Measurements from ENCODE around the gene FYCO1.

DNA sequence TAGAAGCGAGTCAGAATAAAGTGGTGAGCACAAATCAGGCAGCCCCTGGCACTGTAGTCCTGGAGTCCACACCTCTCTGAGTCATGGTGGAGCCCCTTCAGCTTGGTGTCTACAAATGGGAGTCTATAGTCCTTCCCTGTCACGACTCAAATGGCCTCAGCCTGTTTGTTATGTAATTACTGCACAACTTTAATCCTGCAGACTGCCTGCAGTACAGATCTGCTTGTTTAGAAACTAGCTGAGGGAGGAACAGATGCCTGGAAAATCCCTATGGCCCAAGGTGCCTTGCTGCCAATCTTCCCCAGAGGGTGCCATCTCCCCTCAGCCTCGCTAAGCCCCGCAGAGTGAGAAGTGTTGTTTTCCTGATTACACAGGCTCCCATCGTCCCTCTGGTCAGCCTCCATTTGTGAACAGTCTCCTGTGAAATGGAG is 56.3 kb downstream of the FYCO1 start:
- TF ChIP-seq, protein P1, sequence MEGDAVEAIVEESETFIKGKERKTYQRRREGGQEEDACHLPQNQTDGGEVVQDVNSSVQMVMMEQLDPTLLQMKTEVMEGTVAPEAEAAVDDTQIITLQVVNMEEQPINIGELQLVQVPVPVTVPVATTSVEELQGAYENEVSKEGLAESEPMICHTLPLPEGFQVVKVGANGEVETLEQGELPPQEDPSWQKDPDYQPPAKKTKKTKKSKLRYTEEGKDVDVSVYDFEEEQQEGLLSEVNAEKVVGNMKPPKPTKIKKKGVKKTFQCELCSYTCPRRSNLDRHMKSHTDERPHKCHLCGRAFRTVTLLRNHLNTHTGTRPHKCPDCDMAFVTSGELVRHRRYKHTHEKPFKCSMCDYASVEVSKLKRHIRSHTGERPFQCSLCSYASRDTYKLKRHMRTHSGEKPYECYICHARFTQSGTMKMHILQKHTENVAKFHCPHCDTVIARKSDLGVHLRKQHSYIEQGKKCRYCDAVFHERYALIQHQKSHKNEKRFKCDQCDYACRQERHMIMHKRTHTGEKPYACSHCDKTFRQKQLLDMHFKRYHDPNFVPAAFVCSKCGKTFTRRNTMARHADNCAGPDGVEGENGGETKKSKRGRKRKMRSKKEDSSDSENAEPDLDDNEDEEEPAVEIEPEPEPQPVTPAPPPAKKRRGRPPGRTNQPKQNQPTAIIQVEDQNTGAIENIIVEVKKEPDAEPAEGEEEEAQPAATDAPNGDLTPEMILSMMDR (conservative IDR thresholded peaks at IDR 0.05 in 1 of 2, IDR thresholded peaks at IDR 0.05 in 1 of 2; ENCODE audit: low read depth in 1 of 2, low read length in 2 of 2): no peak
- TF ChIP-seq EZH2 (IDR thresholded peaks at IDR 0.05; ENCODE audit: low read length, missing control alignments): no peak

Data from fibroblast of lung (primary cell).